Heart left ventricle (tissue), 16 donors: Measurements from ENCODE around the gene EIF3D. TPM values are rescaled to one million over a fixed set of nuclear protein-coding genes. Genes with fewer than 3 reads are reported as not detected.
A peak's percentile ranks its signal among the peaks of the same experiment; 100 is the strongest.

ENCODE experiments used
- ATAC-seq, 4 donors: fragments of 200-7000 bp; cut with Tn5 transposase; one replicate each; pipeline ENCODE4 v1.9.1; 2020 to 2022; ENCODE audit warnings: moderate library complexity in 4 of 4, mild to moderate bottlenecking in 3 of 4, moderate number of reproducible peaks in 1 of 4
- DNase-seq, 5 donors: peaks; one replicate each; pipeline ENCODE4 v3.0.0-alpha.2; 2020
- H3K27ac ChIP-seq, 12 donors: fragments of 200-600 bp; sonication (generic) in 4 of 12; one replicate each; pipeline versions ENCODE4 v1.5.0 to v1.8.0; 2016 to 2022; ENCODE audit warnings: mild to moderate bottlenecking in 2 of 12
- H3K27me3 ChIP-seq, 9 donors: fragments of 200-600 bp; sonication (generic) in 2 of 9; one replicate each; pipeline versions ENCODE4 v1.5.1 to v1.8.0; 2016 to 2022; ENCODE audit warnings: mild to moderate bottlenecking in 3 of 9
- H3K36me3 ChIP-seq, 9 donors: fragments of 200-600 bp; sonication (generic) in 2 of 9; one replicate each; pipeline versions ENCODE4 v1.5.0 to v1.8.0; 2018 to 2022; ENCODE audit warnings: mild to moderate bottlenecking in 2 of 9
- H3K4me1 ChIP-seq, 12 donors: fragments of 200-600 bp; sonication (generic) in 4 of 12; one replicate each; pipeline versions ENCODE4 v1.5.0 to v1.8.0; 2016 to 2022; ENCODE audit warnings: mild to moderate bottlenecking in 3 of 12
- H3K4me3 ChIP-seq, 12 donors: fragments of 200-600 bp; sonication (generic) in 4 of 12; one replicate each; pipeline versions ENCODE4 v1.5.0 to v1.8.0; 2017 to 2022; ENCODE audit warnings: mild to moderate bottlenecking in 9 of 12, moderate library complexity in 4 of 12
- H3K9me3 ChIP-seq, 12 donors: fragments of 200-600 bp; sonication (generic) in 4 of 12; one replicate each; pipeline versions ENCODE4 v1.5.0 to v1.8.0; 2016 to 2022; ENCODE audit warnings: mild to moderate bottlenecking in 1 of 12
- POLR2A ChIP-seq, 2 donors: fragments of 450-650 bp; IDR thresholded peaks; one replicate each; pipeline ENCODE4 v1.6.1; 2017; ENCODE audit warnings: antibody characterized with exemption in 2 of 2, mild to moderate bottlenecking in 2 of 2, moderate library complexity in 2 of 2
- WGBS, 4 donors: extraction: QIAGEN DNeasy Blood & Tissue Kit in 2 of 4; methylation state at CpG; one replicate each; pipeline versions ENCODE4 v1.1.5 to v1.1.7; 2013 to 2018; 5-methylcytosine and 5-hydroxymethylcytosine counted together
- intact Hi-C, 10 donors: fragments of 100-400 bp; cut with DNase I; formaldehyde crosslinking; loops; one replicate each; pipeline versions ENCODE4 v1.11.1 to v1.14.2; 2022
- long read RNA-seq, 3 donors: library from polyadenylated mRNA; unstranded; transcript quantifications; one replicate each; pipeline ENCODE4 v2.0.0, GENCODE V29; 2020 to 2021
- polyA plus RNA-seq, 2 donors: library from polyadenylated mRNA; stranded (reverse); fragments of 200-250 nt; gene quantifications; one replicate each; pipeline ENCODE4 v1.2.3, GENCODE V29; 2013
- total RNA-seq, 9 donors: library from RNA; depleted of rRNA in 2 of 9; stranded (reverse); fragments of >200 nt in 2 of 9; fragmentation: NEBNext Ultra II Directional in 3 of 9; extraction: Animal tissue kit (Norgen Biotek cat#: 25700) in 3 of 9; gene quantifications; one replicate each; pipeline versions ENCODE4 v1.1.0 to v1.2.4, GENCODE V29; 2016 to 2023
- TF ChIP-seq, protein P1 (sequence below), 12 donors: fragments of 200-600 bp; sonication (generic) in 4 of 12; IDR thresholded peaks; one replicate each; pipeline versions ENCODE4 v1.5.0 to v1.8.0; 2018 to 2022; ENCODE audit warnings: antibody characterized with exemption in 12 of 12, mild to moderate bottlenecking in 5 of 12
- donor health status: ischemic (EF 13 %, LVEDD 7.1; RV severe dilation, severe dysfunction).
- donor health status: healthy with polysubstance abuse.
- donor health status: DM: no; HTN: yes; CAD: no.
- donor health status: DM: no; HTN: no; CAD: no.
- donor health status: ischemic (EF 25% LVEDD 6.9; RV normal size, moderate dysfunction).
- donor health status: ischemic (EF 25% LVEDD 5.7; RV mildly dilated, moderate dysfunction).
- donor health status: healthy.
- donor health status: DM: yes; HTN: yes; CAD: no.
- donor health status: ischemic (EF 35%, LVEDD 5.7; RV mildly dilated, moderate dysfunction).
- donor health status: nonischemic (EF 11% LVEDD 7.7; RV severe dilation, severe dysfunction).
- donor health status: DM: yes; HTN: yes; CAD: no.
- donor health status: PGD.
- donor health status: ischemic (EF 29% LVEDD 5.4; RV normal size, mild dysfunction).
- donor health status: nonischemic (EF 23%, LVEDD 6.1; RV moderate dilation, normal function).

The EIF3D gene, protein sequence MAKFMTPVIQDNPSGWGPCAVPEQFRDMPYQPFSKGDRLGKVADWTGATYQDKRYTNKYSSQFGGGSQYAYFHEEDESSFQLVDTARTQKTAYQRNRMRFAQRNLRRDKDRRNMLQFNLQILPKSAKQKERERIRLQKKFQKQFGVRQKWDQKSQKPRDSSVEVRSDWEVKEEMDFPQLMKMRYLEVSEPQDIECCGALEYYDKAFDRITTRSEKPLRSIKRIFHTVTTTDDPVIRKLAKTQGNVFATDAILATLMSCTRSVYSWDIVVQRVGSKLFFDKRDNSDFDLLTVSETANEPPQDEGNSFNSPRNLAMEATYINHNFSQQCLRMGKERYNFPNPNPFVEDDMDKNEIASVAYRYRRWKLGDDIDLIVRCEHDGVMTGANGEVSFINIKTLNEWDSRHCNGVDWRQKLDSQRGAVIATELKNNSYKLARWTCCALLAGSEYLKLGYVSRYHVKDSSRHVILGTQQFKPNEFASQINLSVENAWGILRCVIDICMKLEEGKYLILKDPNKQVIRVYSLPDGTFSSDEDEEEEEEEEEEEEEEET
- 100 to 1,000 TPM in 3 of 9 donors, 10 to 100 TPM in 6; 73.6 to 206 (median 89.4) TPM for total RNA-seq
- 100 to 1,000 TPM in 1 of 2 donors, 10 to 100 TPM in 1; 75.7 to 192 TPM for polyA plus RNA-seq
- long read RNA-seq, donor 1, transcript EIF3D-201 (15 exons, 2,155 nt) = major isoform, 73 of 86 reads
- long read RNA-seq, donor 1, partial matches to known transcripts = 4 of 86 reads
- long read RNA-seq, donor 1, other reads (novel, unspliced or antisense) = 9 of 86 reads
- long read RNA-seq, donor 2, transcript EIF3D-201 (15 exons, 2,155 nt) = major isoform, 642 of 746 reads
- long read RNA-seq, donor 2, partial matches to known transcripts = 47 of 746 reads
- long read RNA-seq, donor 2, other reads (novel, unspliced or antisense) = 57 of 746 reads
- long read RNA-seq, donor 3, transcript EIF3D-201 (15 exons, 2,155 nt) = major isoform, 87 of 113 reads
- long read RNA-seq, donor 3, partial matches to known transcripts = 5 of 113 reads
- long read RNA-seq, donor 3, other reads (novel, unspliced or antisense) = 20 of 113 reads

DNA sequence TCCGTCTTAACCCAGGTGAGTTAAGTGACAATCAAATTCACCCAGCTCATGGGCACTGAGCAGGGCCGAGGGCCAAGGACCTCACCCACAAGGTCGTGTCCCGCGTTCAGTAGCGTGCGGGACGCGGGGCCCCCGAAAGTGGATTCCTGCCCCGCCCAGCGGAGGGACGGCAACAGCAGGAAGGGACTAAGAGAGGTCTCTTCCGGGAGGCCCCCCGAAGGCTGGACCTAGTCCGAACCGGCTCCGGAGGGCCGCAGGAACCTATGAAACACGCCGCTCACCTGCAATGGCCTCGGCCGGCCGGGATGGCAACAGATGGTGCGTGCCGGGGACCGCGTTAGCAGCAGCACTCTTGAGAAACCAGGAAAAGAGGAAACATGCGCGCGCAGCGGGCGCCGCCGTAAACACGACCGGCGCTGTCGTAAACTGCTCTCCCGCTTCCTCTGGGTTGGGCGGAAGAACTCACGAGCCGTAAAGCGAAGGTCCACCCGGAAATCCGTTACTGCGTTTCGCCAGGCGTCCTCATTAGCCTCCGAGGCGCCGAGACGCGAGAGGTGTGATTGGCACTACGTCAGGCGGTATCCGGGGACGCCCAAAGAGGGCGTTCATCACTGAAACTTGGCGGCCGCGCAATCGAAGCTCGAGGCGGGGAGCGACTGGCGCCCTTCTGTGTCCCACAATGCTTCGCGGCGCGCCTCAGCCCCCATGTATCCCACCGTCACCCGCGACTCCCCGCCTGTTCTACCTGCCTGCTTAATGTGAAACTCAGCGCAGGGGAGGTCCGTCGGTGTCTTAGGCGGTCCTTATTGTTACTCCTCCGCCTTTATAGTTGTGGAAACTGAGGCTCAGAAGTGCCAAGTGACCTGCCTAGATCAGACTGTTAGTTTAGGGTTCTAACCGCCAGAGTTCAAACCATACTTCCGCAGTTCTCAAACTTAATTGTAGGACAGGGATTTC, at the start of gene EIF3D:
TSS of gene EIF3D (minus strand) at position 372 of the 957 bp plus-strand sequence. CDS start 3,045 bp downstream, outside the sequence.
- intact Hi-C loops = no loop called here
- Histone ChIP-seq H3K36me3 (peaks cover 3 to 35% (median 31%) of the 10 kb centered on the region in 9 donors), H3K4me3 (peak within 1 kb of the TSS; percentile 61 to 97 (median 91)), H3K27ac (peak within 1 kb of the TSS; percentile 68 to 96 (median 92)), H3K4me1 (peaks cover 0 to 23% (median 17%) of the 10 kb centered on the region in 12 donors), H3K27me3 (no peaks in the 10 kb centered on the region), H3K9me3 (no peaks in the 10 kb centered on the region)
- TF ChIP-seq, protein P1, sequence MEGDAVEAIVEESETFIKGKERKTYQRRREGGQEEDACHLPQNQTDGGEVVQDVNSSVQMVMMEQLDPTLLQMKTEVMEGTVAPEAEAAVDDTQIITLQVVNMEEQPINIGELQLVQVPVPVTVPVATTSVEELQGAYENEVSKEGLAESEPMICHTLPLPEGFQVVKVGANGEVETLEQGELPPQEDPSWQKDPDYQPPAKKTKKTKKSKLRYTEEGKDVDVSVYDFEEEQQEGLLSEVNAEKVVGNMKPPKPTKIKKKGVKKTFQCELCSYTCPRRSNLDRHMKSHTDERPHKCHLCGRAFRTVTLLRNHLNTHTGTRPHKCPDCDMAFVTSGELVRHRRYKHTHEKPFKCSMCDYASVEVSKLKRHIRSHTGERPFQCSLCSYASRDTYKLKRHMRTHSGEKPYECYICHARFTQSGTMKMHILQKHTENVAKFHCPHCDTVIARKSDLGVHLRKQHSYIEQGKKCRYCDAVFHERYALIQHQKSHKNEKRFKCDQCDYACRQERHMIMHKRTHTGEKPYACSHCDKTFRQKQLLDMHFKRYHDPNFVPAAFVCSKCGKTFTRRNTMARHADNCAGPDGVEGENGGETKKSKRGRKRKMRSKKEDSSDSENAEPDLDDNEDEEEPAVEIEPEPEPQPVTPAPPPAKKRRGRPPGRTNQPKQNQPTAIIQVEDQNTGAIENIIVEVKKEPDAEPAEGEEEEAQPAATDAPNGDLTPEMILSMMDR (IDR thresholded peaks at IDR 0.05) = peak in 7 of 12 donors; percentile 4 to 32 (median 8)
- TF ChIP-seq POLR2A (IDR thresholded peaks at IDR 0.05) = peak in 1 of 2 donors; percentile 66
- peak; percentile 98 to 99 (median 99) for DNase-seq
- peak; percentile 96 to 97 (median 96) for ATAC-seq
- WGBS, 4 donors = 0 to 1% (median 0%) methylated on average over 61 to 82 of the region's 82 CpGs

DNA sequence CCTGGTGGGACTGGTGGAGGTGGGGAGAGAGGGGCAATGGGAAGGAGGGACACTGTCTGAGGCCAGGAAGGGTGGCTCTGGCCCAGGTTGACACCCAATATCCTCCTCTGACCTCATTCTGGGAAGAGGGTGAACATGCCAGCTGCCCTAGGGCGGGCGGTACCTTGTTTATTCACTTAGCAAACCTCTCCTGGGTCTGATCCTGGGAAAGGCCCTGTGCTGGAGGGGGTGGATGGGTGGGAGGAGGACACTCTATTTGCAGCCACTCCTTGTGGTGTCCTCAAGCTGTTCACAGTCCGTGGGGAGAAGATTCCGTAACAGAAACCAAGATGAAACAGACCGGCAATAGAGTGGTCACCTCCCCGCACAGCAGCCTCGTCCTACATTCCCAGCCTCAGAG, 49.7 kb upstream of the EIF3D start:
- WGBS, 4 donors = 77 to 83% (median 81%) methylated on average over 7 of the region's 7 CpGs
- no peaks in the 10 kb centered on the region for H3K36me3 ChIP-seq
- H3K27ac ChIP-seq = no peak overlapping the region
- ATAC-seq (no peak), DNase-seq (no peak)
- TF ChIP-seq POLR2A (IDR thresholded peaks at IDR 0.05) = no peak
- TF ChIP-seq, protein P1 (IDR thresholded peaks at IDR 0.05) = no peak
- intact Hi-C loops = no loop called here
- H3K9me3 ChIP-seq = no peaks in the 10 kb centered on the region
- no peaks in the 10 kb centered on the region for H3K4me1 ChIP-seq
- H3K27me3 ChIP-seq = peaks cover 0 to 39% (median 0%) of the 10 kb centered on the region in 9 donors
- no peak overlapping the region for H3K4me3 ChIP-seq

DNA sequence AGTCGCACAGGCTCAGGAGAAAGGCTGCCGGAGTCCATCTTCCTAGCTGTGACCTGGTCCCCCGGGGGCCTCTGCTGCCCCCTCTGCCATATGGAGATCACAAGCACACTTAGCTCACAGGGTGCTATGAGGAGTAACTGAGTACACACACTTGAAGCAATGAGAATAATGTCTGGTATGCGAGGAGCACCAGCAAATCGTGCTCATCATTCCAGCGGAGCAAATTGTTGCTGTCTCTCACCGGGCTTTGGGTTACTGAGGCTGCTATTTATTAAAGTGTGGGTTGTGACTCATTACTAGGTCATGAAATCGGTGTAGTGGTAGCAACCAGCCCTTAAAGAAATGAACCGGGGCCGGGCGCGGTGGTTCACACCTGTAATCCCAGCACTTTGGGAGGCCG, 48.1 kb upstream of the EIF3D start:
- intact Hi-C loops = no loop called here
- Histone ChIP-seq H3K36me3 (no peaks in the 10 kb centered on the region), H3K4me1 (no peaks in the 10 kb centered on the region), H3K27ac (no peak overlapping the region), H3K27me3 (peaks cover 0 to 25% (median 0%) of the 10 kb centered on the region in 9 donors), H3K4me3 (no peak overlapping the region), H3K9me3 (no peaks in the 10 kb centered on the region)
- DNase-seq (no peak), ATAC-seq (no peak)
- 71 to 76% (median 75%) methylated on average over 12 to 13 of the region's 13 CpGs for WGBS, 4 donors
- TF ChIP-seq POLR2A (IDR thresholded peaks at IDR 0.05) = no peak
- TF ChIP-seq, protein P1 (IDR thresholded peaks at IDR 0.05) = no peak
